K562 (cell line): ENCODE data around the gene MRFAP1. TPM values are rescaled to one million over a fixed set of nuclear protein-coding genes. Genes with fewer than 3 reads are reported as not detected.

Experiments used
- BRD4 ChIP-seq: fragments of 200-600 bp; sonication (generic); IDR thresholded peaks from 2 replicates; pipeline ENCODE4 v1.6.1; 2017; ENCODE audit warnings: inconsistent platforms
- BRF1 ChIP-seq: IDR thresholded peaks from 3 replicates; pipeline ENCODE4 v1.6.1; 2011; ENCODE audit warnings: borderline replicate concordance, mild to moderate bottlenecking; ENCODE audit not compliant: insufficient read length; ENCODE audit errors: extremely low read depth
- FOXA1 ChIP-seq: fragments of 450-650 bp; IDR thresholded peaks from 2 replicates; pipeline ENCODE4 v1.6.1; 2016; ENCODE audit warnings: mild to moderate bottlenecking, borderline replicate concordance
- GATAD2A ChIP-seq: fragments of 450-650 bp; IDR thresholded peaks from 2 replicates; pipeline ENCODE4 v1.6.1; 2017
- KAT8 ChIP-seq: fragments of 450-650 bp; IDR thresholded peaks from 2 replicates; pipeline ENCODE4 v1.6.1; 2016; ENCODE audit warnings: low read depth, mild to moderate bottlenecking
- KDM2B ChIP-seq: fragments of 250-450 bp; sonication (Bioruptor Pico); IDR thresholded peaks from 2 replicates; pipeline ENCODE4 v1.8.0; 2021; ENCODE audit warnings: mild to moderate bottlenecking, moderate library complexity
- MCM2 ChIP-seq: fragments of 450-650 bp; IDR thresholded peaks from 2 replicates; pipeline ENCODE4 v1.6.1; 2017; ENCODE audit warnings: low read depth, mild to moderate bottlenecking
- MEF2D ChIP-seq: conservative IDR thresholded peaks from 2 replicates; pipeline ENCODE4 v1.6.1; 2016; ENCODE audit warnings: low read depth, missing genetic modification characterization, missing compliant biosample characterization
- NELFE ChIP-seq: IDR thresholded peaks from 2 replicates; pipeline ENCODE4 v1.6.1; 2011; ENCODE audit warnings: mild to moderate bottlenecking; ENCODE audit not compliant: insufficient read depth, insufficient read length
- RBM15 ChIP-seq: fragments of 200-400 bp; formaldehyde crosslinking; IDR thresholded peaks from 2 replicates; pipeline ENCODE4 v1.6.1; 2018; ENCODE audit warnings: mild to moderate bottlenecking, low read length, moderate library complexity; ENCODE audit not compliant: insufficient read depth
- RFX5 ChIP-seq: IDR thresholded peaks from 2 replicates; pipeline ENCODE4 v1.6.1; 2011; ENCODE audit warnings: low read depth, mild to moderate bottlenecking, improper control_type of control experiment, low read length
- TOE1 ChIP-seq, 2 experiments: fragments of 450-650 bp in 1 of 2; sonication (generic) in 1 of 2; formaldehyde crosslinking in 1 of 2; IDR thresholded peaks; 2 replicates each; pipeline versions ENCODE4 v1.7.1 to v1.8.0; 2016 to 2022; ENCODE audit warnings: borderline replicate concordance in 2 of 2, mild to moderate bottlenecking in 2 of 2, antibody characterized with exemption in 1 of 2, inconsistent platforms in 1 of 2, low read depth in 1 of 2, missing genetic modification reagents in 1 of 2, moderate library complexity in 1 of 2
- YBX1 ChIP-seq: fragments of 450-650 bp; IDR thresholded peaks from 2 replicates; pipeline ENCODE4 v1.7.1; 2016; ENCODE audit warnings: mild to moderate bottlenecking
- ZFP36 ChIP-seq: fragments of 150-350 bp; IDR thresholded peaks from 2 replicates; pipeline ENCODE4 v1.6.1; 2018; ENCODE audit warnings: low read length, low read depth; ENCODE audit not compliant: partially characterized antibody
- ZSCAN32 ChIP-seq: fragments of 450-650 bp; formaldehyde crosslinking; IDR thresholded peaks from 2 replicates; pipeline ENCODE4 v1.4.0; 2020; ENCODE audit warnings: mild to moderate bottlenecking, moderate library complexity
- polyA plus RNA-seq, 8 experiments: library from polyadenylated mRNA; depleted of rRNA in 4 of 8; stranded (reverse) in 5 of 8; unstranded in 3 of 8; fragments of >200 nt; fragmentation: Nextera tagmentation in 2 of 8; fragmentation: Illumina TruSeq in 1 of 8; extraction: Ambion mirVana in 2 of 8; extraction: Trizol in 1 of 8; gene quantifications; 2 replicates each; pipeline versions ENCODE4 v1.2.1 to v1.2.3, GENCODE V29; 2011 to 2014; ENCODE audit warnings: inconsistent platforms in 1 of 8, missing spikeins in 1 of 8
- total RNA-seq, 7 experiments: library from RNA; depleted of rRNA in 6 of 7; stranded (reverse); fragments of >200 nt in 6 of 7; fragmentation: Illumina TruSeq in 2 of 7; extraction: Trizol in 2 of 7; gene quantifications; 2 replicates each; pipeline versions ENCODE4 v1.2.1 to v1.2.3, GENCODE V29; 2011 to 2021; ENCODE audit warnings: low replicate concordance in 1 of 7
- TF ChIP-seq, protein P1 (sequence below): fragments of 450-650 bp; IDR thresholded peaks from 2 replicates; pipeline ENCODE4 v1.6.1; 2016; ENCODE audit warnings: mild to moderate bottlenecking
- TF ChIP-seq, protein P2 (sequence below): sonication (generic); formaldehyde crosslinking; IDR thresholded peaks from 2 replicates; pipeline ENCODE4 v1.8.0; 2022; ENCODE audit warnings: mild to moderate bottlenecking, missing genetic modification reagents, borderline replicate concordance
- TF ChIP-seq, protein P3 (sequence below): fragments of 250-450 bp; sonication (Bioruptor Pico); IDR thresholded peaks from 2 replicates; pipeline ENCODE4 v1.9.0; 2021; ENCODE audit warnings: mild to moderate bottlenecking
- TF ChIP-seq, protein P4 (sequence below): sonication (generic); formaldehyde crosslinking; IDR thresholded peaks from 2 replicates; pipeline ENCODE4 v1.8.1; 2023; ENCODE audit warnings: mild to moderate bottlenecking, missing genetic modification reagents

The MRFAP1 gene
- total and polyA plus RNA-seq, 9 of the 15 experiments (the other 6 are each of a cell fraction or from before 2014, with no cell fraction given): 46.0 to 270 (median 151) TPM

DNA sequence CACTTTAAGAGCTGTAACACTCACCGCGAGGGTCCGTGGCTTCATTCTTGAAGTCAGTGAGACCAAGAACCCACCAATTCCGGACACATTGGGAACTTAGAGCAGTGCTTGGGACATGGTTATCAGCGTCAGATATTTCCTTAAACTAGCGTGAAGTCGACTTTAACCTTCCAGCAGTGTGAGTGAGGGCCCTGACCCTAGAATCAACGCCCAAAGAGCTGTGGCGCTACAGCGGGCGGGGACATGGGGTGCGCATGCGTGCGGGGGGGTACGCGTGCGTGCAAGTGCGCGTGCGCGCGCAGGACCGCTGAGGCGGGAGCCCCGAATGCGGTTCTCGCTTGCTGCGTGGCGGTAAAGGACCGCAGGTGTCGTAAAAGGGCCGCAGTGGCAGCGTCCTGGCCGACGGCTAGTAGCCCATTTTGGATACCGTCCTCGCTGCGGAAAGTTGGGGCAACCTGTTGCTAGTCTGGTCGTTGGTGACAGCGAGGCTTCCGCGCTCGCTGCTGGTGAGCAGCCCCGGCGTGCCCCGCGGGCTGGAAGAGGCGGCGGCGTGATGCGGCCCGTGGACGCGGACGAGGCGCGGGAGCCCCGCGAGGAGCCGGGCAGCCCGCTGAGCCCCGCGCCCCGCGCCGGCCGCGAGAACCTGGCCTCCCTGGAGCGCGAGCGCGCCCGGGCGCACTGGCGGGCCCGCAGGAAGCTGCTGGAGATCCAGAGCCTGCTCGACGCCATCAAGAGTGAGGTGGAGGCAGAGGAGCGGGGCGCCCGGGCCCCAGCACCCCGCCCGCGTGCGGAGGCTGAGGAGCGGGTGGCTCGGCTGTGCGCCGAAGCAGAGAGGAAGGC, 33.4 kb downstream of the MRFAP1 start (continued):
- TF ChIP-seq, protein P1, sequence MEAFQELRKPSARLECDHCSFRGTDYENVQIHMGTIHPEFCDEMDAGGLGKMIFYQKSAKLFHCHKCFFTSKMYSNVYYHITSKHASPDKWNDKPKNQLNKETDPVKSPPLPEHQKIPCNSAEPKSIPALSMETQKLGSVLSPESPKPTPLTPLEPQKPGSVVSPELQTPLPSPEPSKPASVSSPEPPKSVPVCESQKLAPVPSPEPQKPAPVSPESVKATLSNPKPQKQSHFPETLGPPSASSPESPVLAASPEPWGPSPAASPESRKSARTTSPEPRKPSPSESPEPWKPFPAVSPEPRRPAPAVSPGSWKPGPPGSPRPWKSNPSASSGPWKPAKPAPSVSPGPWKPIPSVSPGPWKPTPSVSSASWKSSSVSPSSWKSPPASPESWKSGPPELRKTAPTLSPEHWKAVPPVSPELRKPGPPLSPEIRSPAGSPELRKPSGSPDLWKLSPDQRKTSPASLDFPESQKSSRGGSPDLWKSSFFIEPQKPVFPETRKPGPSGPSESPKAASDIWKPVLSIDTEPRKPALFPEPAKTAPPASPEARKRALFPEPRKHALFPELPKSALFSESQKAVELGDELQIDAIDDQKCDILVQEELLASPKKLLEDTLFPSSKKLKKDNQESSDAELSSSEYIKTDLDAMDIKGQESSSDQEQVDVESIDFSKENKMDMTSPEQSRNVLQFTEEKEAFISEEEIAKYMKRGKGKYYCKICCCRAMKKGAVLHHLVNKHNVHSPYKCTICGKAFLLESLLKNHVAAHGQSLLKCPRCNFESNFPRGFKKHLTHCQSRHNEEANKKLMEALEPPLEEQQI: no peak
- TF ChIP-seq NELFE (no peak), ZFP36 (no peak), GATAD2A (no peak), BRD4 (0 out of 2 replicates have a peak, but pooled peaks have one; percentile 35), FOXA1 (no peak), RFX5 (no peak), MCM2 (no peak), KAT8 (no peak), ZSCAN32 (CRISPR knock-in tag) (no peak), BRF1 (no peak), KDM2B (CRISPR knock-in tag) (peak; percentile 89; the same call in 1 of the 2 replicates), RBM15 (no peak), YBX1 (no peak), TOE1 (IDR thresholded peaks at IDR 0.05; ENCODE audit: borderline replicate concordance) (peak; percentile 85), TOE1 (CRISPR knock-in tag; IDR thresholded peaks at IDR 0.05; ENCODE audit: borderline replicate concordance, low read depth) (no peak; the same call in 1 of the 2 replicates), MEF2D (tag) (no peak)
- TF ChIP-seq, protein P2, sequence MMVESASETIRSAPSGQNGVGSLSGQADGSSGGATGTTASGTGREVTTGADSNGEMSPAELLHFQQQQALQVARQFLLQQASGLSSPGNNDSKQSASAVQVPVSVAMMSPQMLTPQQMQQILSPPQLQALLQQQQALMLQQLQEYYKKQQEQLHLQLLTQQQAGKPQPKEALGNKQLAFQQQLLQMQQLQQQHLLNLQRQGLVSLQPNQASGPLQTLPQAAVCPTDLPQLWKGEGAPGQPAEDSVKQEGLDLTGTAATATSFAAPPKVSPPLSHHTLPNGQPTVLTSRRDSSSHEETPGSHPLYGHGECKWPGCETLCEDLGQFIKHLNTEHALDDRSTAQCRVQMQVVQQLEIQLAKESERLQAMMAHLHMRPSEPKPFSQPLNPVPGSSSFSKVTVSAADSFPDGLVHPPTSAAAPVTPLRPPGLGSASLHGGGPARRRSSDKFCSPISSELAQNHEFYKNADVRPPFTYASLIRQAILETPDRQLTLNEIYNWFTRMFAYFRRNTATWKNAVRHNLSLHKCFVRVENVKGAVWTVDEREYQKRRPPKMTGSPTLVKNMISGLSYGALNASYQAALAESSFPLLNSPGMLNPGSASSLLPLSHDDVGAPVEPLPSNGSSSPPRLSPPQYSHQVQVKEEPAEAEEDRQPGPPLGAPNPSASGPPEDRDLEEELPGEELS (CRISPR knock-in tag): no peak
- TF ChIP-seq, protein P3, sequence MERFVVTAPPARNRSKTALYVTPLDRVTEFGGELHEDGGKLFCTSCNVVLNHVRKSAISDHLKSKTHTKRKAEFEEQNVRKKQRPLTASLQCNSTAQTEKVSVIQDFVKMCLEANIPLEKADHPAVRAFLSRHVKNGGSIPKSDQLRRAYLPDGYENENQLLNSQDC (CRISPR knock-in tag): 0 out of 2 replicates have a peak, but pooled peaks have one; percentile 42
- TF ChIP-seq, protein P4, sequence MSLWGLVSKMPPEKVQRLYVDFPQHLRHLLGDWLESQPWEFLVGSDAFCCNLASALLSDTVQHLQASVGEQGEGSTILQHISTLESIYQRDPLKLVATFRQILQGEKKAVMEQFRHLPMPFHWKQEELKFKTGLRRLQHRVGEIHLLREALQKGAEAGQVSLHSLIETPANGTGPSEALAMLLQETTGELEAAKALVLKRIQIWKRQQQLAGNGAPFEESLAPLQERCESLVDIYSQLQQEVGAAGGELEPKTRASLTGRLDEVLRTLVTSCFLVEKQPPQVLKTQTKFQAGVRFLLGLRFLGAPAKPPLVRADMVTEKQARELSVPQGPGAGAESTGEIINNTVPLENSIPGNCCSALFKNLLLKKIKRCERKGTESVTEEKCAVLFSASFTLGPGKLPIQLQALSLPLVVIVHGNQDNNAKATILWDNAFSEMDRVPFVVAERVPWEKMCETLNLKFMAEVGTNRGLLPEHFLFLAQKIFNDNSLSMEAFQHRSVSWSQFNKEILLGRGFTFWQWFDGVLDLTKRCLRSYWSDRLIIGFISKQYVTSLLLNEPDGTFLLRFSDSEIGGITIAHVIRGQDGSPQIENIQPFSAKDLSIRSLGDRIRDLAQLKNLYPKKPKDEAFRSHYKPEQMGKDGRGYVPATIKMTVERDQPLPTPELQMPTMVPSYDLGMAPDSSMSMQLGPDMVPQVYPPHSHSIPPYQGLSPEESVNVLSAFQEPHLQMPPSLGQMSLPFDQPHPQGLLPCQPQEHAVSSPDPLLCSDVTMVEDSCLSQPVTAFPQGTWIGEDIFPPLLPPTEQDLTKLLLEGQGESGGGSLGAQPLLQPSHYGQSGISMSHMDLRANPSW (CRISPR knock-in tag): peak; percentile 97; the same call in 1 of the 2 replicates
